Adrenal gland (tissue), 5 donors: Measurements from ENCODE around the gene KCNB1.

Experiments used
- CTCF ChIP-seq, 6 experiments: fragments of 450-650 bp in 4 of 6; fragments of 200-600 bp in 2 of 6; sonication (generic) in 1 of 6; IDR thresholded peaks; 1 replicate in 5 of 6; 2 replicates in 1 of 6; pipeline versions ENCODE4 v1.5.1 to v1.8.0; 2016 to 2021; ENCODE audit warnings: antibody characterized with exemption in 6 of 6, mild to moderate bottlenecking in 2 of 6, moderate library complexity in 1 of 6
- POLR2A ChIP-seq, 2 donors: fragments of 450-650 bp; IDR thresholded peaks; one replicate each; pipeline ENCODE4 v1.6.1; 2017; ENCODE audit warnings: antibody characterized with exemption in 2 of 2, mild to moderate bottlenecking in 2 of 2, moderate library complexity in 1 of 2
- donor health status: DM: no; HTN: no; CAD: no.

DNA sequence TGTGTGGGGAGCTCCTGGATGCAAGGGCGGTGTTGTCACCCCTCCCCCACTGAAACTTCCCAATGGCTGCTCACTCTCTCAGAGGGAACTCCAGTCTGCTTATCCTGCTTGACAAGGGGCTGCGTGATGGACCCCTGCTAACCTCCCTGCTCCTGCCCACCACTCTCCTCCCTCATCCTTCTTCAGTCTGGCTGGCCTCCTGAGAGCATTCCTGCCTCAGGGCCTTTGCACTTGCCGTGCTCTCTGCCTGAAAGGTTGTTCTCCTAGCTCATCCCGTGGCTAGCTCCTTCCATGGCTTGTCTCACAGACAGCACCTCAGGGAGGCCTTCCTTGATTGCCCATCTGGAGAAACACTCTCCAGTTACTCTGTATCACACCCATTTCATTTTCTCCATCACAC, 130.7 kb downstream of the KCNB1 start:
- TF ChIP-seq CTCF (IDR thresholded peaks at IDR 0.05) (no peak), POLR2A (IDR thresholded peaks at IDR 0.05) (no peak)
